Esophagus muscularis mucosa (tissue), 4 donors: Measurements from ENCODE around the gene PRICKLE3.

Source experiments
- EP300 ChIP-seq: sonication (generic); formaldehyde crosslinking; IDR thresholded peaks from one replicate; pipeline ENCODE4 v1.6.1; 2017; ENCODE audit warnings: antibody characterized with exemption
- POLR2A ChIP-seq: fragments of 450-650 bp; IDR thresholded peaks from one replicate; pipeline ENCODE4 v1.6.1; 2017; ENCODE audit warnings: antibody characterized with exemption, moderate library complexity, mild to moderate bottlenecking, low read depth
- POLR2AphosphoS5 ChIP-seq, 2 donors: sonication (generic); formaldehyde crosslinking; IDR thresholded peaks; one replicate each; pipeline ENCODE4 v1.6.1; 2017; ENCODE audit warnings: antibody characterized with exemption in 2 of 2
- TF ChIP-seq, protein P1 (sequence below), 3 experiments: fragments of 200-600 bp in 2 of 3; fragments of 450-650 bp in 1 of 3; sonication (generic) in 2 of 3; IDR thresholded peaks; one replicate each; pipeline ENCODE4 v1.5.1; 2017 to 2019; ENCODE audit warnings: antibody characterized with exemption in 3 of 3, mild to moderate bottlenecking in 2 of 3, moderate library complexity in 1 of 3

DNA sequence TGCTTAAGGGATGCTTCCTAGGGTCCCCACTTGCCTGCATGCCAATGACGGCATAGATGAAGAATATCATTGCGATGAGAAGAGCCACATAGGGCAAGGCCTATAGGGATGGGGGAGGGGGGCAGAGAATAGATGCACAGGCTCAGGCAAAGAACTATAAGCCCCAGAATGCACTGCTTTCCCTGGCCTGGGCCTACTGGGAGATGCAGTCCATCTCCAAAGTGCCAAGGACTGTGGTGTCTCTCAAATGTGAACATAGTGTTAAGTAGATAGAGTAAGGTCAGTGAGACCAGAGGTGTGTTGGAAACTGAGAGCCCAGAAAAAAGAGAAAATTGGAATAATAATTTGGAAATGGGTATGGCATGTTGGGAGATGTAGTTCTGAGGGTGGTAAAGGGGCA lies 26.0 kb upstream of the PRICKLE3 start:
- TF ChIP-seq, protein P1, sequence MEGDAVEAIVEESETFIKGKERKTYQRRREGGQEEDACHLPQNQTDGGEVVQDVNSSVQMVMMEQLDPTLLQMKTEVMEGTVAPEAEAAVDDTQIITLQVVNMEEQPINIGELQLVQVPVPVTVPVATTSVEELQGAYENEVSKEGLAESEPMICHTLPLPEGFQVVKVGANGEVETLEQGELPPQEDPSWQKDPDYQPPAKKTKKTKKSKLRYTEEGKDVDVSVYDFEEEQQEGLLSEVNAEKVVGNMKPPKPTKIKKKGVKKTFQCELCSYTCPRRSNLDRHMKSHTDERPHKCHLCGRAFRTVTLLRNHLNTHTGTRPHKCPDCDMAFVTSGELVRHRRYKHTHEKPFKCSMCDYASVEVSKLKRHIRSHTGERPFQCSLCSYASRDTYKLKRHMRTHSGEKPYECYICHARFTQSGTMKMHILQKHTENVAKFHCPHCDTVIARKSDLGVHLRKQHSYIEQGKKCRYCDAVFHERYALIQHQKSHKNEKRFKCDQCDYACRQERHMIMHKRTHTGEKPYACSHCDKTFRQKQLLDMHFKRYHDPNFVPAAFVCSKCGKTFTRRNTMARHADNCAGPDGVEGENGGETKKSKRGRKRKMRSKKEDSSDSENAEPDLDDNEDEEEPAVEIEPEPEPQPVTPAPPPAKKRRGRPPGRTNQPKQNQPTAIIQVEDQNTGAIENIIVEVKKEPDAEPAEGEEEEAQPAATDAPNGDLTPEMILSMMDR (IDR thresholded peaks at IDR 0.05), result no peak
- TF ChIP-seq POLR2A (no peak), POLR2AphosphoS5 (IDR thresholded peaks at IDR 0.05) (no peak), EP300 (no peak)
